Airway epithelial cell (primary cell): ENCODE results near the gene UBA6. TPM values are rescaled to one million over a fixed set of nuclear protein-coding genes. Genes with fewer than 3 reads are reported as not detected.

Source experiments
- total RNA-seq: library from RNA; depleted of rRNA; stranded (reverse); fragments of >200 nt; gene quantifications from 2 replicates; pipeline ENCODE4 v1.2.3, GENCODE V29; 2015

UBA6 gene
- total RNA-seq: 43.9 and 68.1 TPM in 2 replicates

DNA sequence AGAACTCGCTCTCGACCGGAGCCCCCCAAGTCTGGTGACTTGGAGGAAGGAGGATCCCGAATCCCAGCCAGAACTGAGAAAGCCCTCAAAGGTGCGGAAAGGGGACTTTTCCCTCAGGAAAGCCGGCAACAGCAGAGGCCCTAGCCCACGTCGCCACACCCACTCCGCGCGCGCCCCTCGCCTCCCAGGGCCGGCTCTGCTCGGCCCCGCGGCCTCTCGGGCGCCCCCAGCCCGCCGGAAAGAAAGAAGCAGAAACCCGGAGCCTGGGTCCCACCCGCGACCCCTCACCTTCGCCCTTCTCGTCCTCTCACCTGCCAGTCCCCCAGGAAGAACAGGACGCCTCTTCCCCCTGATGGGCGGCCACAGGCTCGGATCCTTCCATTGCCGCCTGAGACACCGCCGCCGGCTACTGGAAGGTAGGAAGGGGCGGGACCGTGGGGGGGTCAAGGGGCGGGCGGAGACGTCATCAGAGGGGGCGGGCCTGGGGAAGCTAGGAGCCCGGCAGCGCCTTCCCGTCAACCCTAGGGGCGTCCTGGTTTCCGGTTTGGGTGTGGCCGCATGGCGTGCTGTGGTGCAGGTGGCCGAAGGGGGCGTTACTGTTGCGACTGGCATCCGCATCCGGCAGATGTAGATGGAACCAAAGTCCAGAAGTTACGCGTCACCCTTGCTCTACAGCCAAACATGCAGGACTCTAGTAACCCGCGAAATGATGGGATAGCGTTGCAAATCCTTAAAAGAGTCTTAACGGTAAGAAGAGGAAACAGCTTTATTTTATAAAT is at the start of gene UBA6:
TSS of gene UBA6 (minus strand) at position 418 of the 779 bp plus-strand sequence. CDS start at position 382, 36 bp downstream.

Other genes with a start within 250 kb of the UBA6 start
- 8.9 and 15.0 TPM in 2 replicates for gene CENPC, start 155.7 kb downstream of the UBA6 start, total RNA-seq
- gene STAP1, start 142.4 kb downstream of the UBA6 start, total RNA-seq: not detected in 2 replicates
- 0.07 TPM in 1 of 2 replicates, not detected in the other for gene GNRHR, start 53.2 kb upstream of the UBA6 start, total RNA-seq
- gene TMPRSS11D, start 182.8 kb upstream of the UBA6 start, total RNA-seq: 1.8 and 1.9 TPM in 2 replicates